IMR-90 (cell line): Measurements from ENCODE around the gene SLIT3. TPM values are rescaled to one million over a fixed set of nuclear protein-coding genes. Genes with fewer than 3 reads are reported as not detected.

ENCODE experiments used
- ATAC-seq: fragments of 200-7000 bp; cut with Tn5 transposase; 2 replicates; pipeline ENCODE4 v1.9.1; 2020; ENCODE audit warnings: low read depth, mild to moderate bottlenecking, moderate library complexity
- BruUV-seq: library from RNA; stranded (reverse); fragments of 400-500 nt; replicated peaks from 2 replicates; lab custom pipeline; 2021; lab: Mats Ljungman, UMichigan
- CTCF ChIA-PET: fragments of 300-600 bp; formaldehyde crosslinking; extraction: SDS; loops from one replicate; lab custom pipeline; 2021; ENCODE audit warnings: antibody characterized with exemption; lab: Yijun Ruan, JAX
- POLR2A ChIA-PET: fragments of 300-600 bp; sonication (Branson Sonifier 250); formaldehyde crosslinking; loops from one replicate; lab custom pipeline; 2022; ENCODE audit warnings: antibody characterized with exemption; ENCODE audit not compliant: unreplicated experiment; lab: Charles Lee
- DNase-seq: peaks from one replicate; pipeline ENCODE4 v3.0.0; 2013
- H2AFZ ChIP-seq: replicated peaks from 2 replicates; pipeline ENCODE3; 2013; ENCODE audit warnings: low read length, mild to moderate bottlenecking; ENCODE audit not compliant: poor library complexity
- H2AK5ac ChIP-seq: 2 replicates; pipeline ENCODE4 v1.6.1; 2013; ENCODE audit warnings: low read depth, low read length, inconsistent platforms
- H2AK9ac ChIP-seq: replicated peaks from 2 replicates; pipeline ENCODE3; 2013; ENCODE audit warnings: mild to moderate bottlenecking, low read depth, low read length, moderate library complexity; ENCODE audit not compliant: poor library complexity
- H2BK120ac ChIP-seq: 2 replicates; pipeline ENCODE4 v1.6.1; 2013; ENCODE audit warnings: low read depth, low read length, inconsistent platforms
- H2BK15ac ChIP-seq: 3 replicates; pipeline ENCODE4 v1.6.1; 2013; ENCODE audit warnings: low read depth, low read length, inconsistent platforms
- H2BK20ac ChIP-seq: 2 replicates; pipeline ENCODE4 v1.6.1; 2013; ENCODE audit warnings: low read depth, mild to moderate bottlenecking, inconsistent platforms, low read length, moderate library complexity
- H2BK5ac ChIP-seq: 2 replicates; pipeline ENCODE4 v1.6.1; 2013; ENCODE audit warnings: mild to moderate bottlenecking, low read depth, low read length, inconsistent platforms; ENCODE audit not compliant: poor library complexity, severe bottlenecking
- H3K14ac ChIP-seq: replicated peaks from 2 replicates; pipeline ENCODE4 v1.6.1; 2013; ENCODE audit warnings: low read depth, low read length, inconsistent platforms
- H3K18ac ChIP-seq: 2 replicates; pipeline ENCODE4 v1.6.1; 2013; ENCODE audit warnings: low read depth, low read length, control low read depth
- H3K23ac ChIP-seq: 2 replicates; pipeline ENCODE4 v1.6.1; 2013; ENCODE audit warnings: low read depth, low read length, inconsistent platforms
- H3K27ac ChIP-seq: 2 replicates; pipeline ENCODE4 v1.5.1; 2013; ENCODE audit warnings: mild to moderate bottlenecking, control low read depth, low read length; ENCODE audit not compliant: insufficient read depth
- H3K27me3 ChIP-seq: 2 replicates; pipeline ENCODE4 v1.6.1; 2013; ENCODE audit warnings: low read length; ENCODE audit not compliant: control insufficient read depth, insufficient read depth
- H3K36me3 ChIP-seq: 2 replicates; pipeline ENCODE4 v1.6.1; 2013; ENCODE audit warnings: low read length, mixed read lengths; ENCODE audit not compliant: control insufficient read depth, insufficient read depth
- H3K4ac ChIP-seq: 2 replicates; pipeline ENCODE4 v1.6.1; 2013; ENCODE audit warnings: low read depth, low read length, inconsistent platforms
- H3K4me1 ChIP-seq: 2 replicates; pipeline ENCODE4 v1.6.1; 2013; ENCODE audit warnings: low read length, mixed read lengths; ENCODE audit not compliant: control insufficient read depth, insufficient read depth
- H3K4me2 ChIP-seq: 2 replicates; pipeline ENCODE4 v1.6.1; 2013; ENCODE audit warnings: low read depth, mild to moderate bottlenecking, control low read depth, low read length, moderate library complexity
- H3K4me3 ChIP-seq: 2 replicates; pipeline ENCODE4 v1.5.1; 2013; ENCODE audit warnings: low read depth, mild to moderate bottlenecking, control low read depth, low read length, moderate library complexity; ENCODE audit not compliant: insufficient read depth
- H3K56ac ChIP-seq: 2 replicates; pipeline ENCODE4 v1.6.1; 2013; ENCODE audit warnings: low read length, inconsistent platforms; ENCODE audit not compliant: insufficient read depth; ENCODE audit errors: extremely low read depth
- H3K79me1 ChIP-seq, 2 experiments: 2 replicates each; pipeline ENCODE4 v1.6.1; 2013; ENCODE audit warnings: low read length in 2 of 2, inconsistent platforms in 1 of 2, low read depth in 1 of 2
- H3K9ac ChIP-seq: 2 replicates; pipeline ENCODE4 v1.6.1; 2013; ENCODE audit warnings: low read depth, low read length, control low read depth
- H3K9me1 ChIP-seq: 2 replicates; pipeline ENCODE4 v1.6.1; 2013; ENCODE audit warnings: low read length, inconsistent platforms; ENCODE audit not compliant: insufficient read depth
- H3K9me3 ChIP-seq: 2 replicates; pipeline ENCODE4 v1.6.1; 2013; ENCODE audit warnings: low read length; ENCODE audit not compliant: control insufficient read depth, insufficient read depth
- H4K20me1 ChIP-seq: 2 replicates; pipeline ENCODE4 v1.6.1; 2013; ENCODE audit warnings: low read length, inconsistent platforms; ENCODE audit not compliant: insufficient read depth
- H4K5ac ChIP-seq: 2 replicates; pipeline ENCODE4 v1.6.1; 2013; ENCODE audit warnings: mild to moderate bottlenecking, low read depth, low read length, control low read depth
- H4K8ac ChIP-seq, 2 experiments: 2 replicates each; pipeline ENCODE4 v1.6.1; 2013; ENCODE audit warnings: low read depth in 2 of 2, low read length in 2 of 2, control low read depth in 1 of 2, inconsistent platforms in 1 of 2
- H4K91ac ChIP-seq: 2 replicates; pipeline ENCODE4 v1.6.1; 2013; ENCODE audit warnings: low read depth, low read length, inconsistent platforms; ENCODE audit not compliant: insufficient read depth
- SMC3 ChIP-seq: fragments of 150-350 bp; IDR thresholded peaks from 2 replicates; pipeline ENCODE4 v1.6.1; 2016; ENCODE audit warnings: low read depth, mild to moderate bottlenecking, antibody characterized with exemption, low read length, moderate library complexity
- WGBS, 2 experiments: methylation state at CpG; one replicate each; pipeline versions ENCODE4 v1.1.5 to v1.1.7; 2013; ENCODE audit warnings: missing lambda C conversion rate in 2 of 2; ENCODE audit not compliant: insufficient read length in 1 of 2; ENCODE audit errors: extremely low coverage in 2 of 2; 5-methylcytosine and 5-hydroxymethylcytosine counted together
- dilution Hi-C: fragments of 300-500 bp; cut with HindIII; formaldehyde crosslinking; loops from one replicate; pipeline ENCODE4 v1.14.3; 2018; ENCODE audit warnings: low sequenced_read_pairs; ENCODE audit not compliant: unreplicated experiment
- in situ Hi-C: fragments of 300-500 bp; cut with MboI; formaldehyde crosslinking; loops from 3 replicates; pipeline ENCODE4 v1.14.3; 2019; ENCODE audit warnings: low sequenced_read_pairs, inconsistent platforms, mixed read lengths
- intact Hi-C: fragments of 100-400 bp; cut with micrococcal nuclease; formaldehyde crosslinking; loops from 2 replicates; pipeline ENCODE4 v1.10.0; 2022
- polyA plus RNA-seq, 3 experiments: library from polyadenylated mRNA; depleted of rRNA; stranded (reverse); fragments of >200 nt; gene quantifications; 2 replicates each; pipeline ENCODE4 v1.2.3, GENCODE V29; 2012; ENCODE audit warnings: low replicate concordance in 1 of 3
- total RNA-seq: library from RNA; depleted of rRNA; stranded (reverse); fragments of >200 nt; gene quantifications from 2 replicates; pipeline ENCODE4 v1.2.3, GENCODE V29; 2012

Gene SLIT3
- total and polyA plus RNA-seq, 2 of the 4 experiments (the other 2 are of a cell fraction), result 0.18 to 0.50 TPM

- Histone ChIP-seq H3K4me2 (no peak overlapping the region), H2AK9ac (no peak overlapping the region), H2BK5ac (no peak overlapping the region), H3K14ac (no peak overlapping the region), H2AFZ (no peak overlapping the region), H3K18ac (no peak overlapping the region), H3K9me1 (no peaks in the 10 kb centered on the region), H2BK120ac (no peak overlapping the region), H2BK20ac (no peak overlapping the region), H3K27me3 (no peaks in the 10 kb centered on the region), H4K5ac (no peak overlapping the region), H3K23ac (no peak overlapping the region), H3K9me3 (no peaks in the 10 kb centered on the region), H3K4me3 (no peak overlapping the region), H3K36me3 (no peaks in the 10 kb centered on the region), H3K9ac (no peak overlapping the region), H4K8ac (no peak overlapping the region), H3K4ac (no peak overlapping the region), H3K27ac (no peak overlapping the region), H3K4me1 (no peaks in the 10 kb centered on the region), H3K79me1 (no peaks in the 10 kb centered on the region), H2BK15ac (no peak overlapping the region), H4K91ac (no peak overlapping the region), H4K20me1 (no peaks in the 10 kb centered on the region), H3K56ac (no peak overlapping the region), H2AK5ac (no peak overlapping the region)
- POLR2A ChIA-PET, result interaction anchor here (0.6 kb wide), 1 partner anchor 371 kb away, joined by 5 read pairs; no protein-coding TSS in a partner anchor
- no peak for TF ChIP-seq SMC3
- dilution Hi-C loops (no loop called here), intact Hi-C loops (no loop called here), in situ Hi-C loops (no loop called here)
- DNase-seq, result no peak
- BruUV-seq, result no TSS peak
- CTCF ChIA-PET, result no interaction called here
- WGBS, 2 experiments, result 57% methylated on average over 2 of the region's 8 CpGs; no CpG with 5 or more reads in 1 of the 2 experiments
- no peak for ATAC-seq
These were observed 217.4 kb downstream of the SLIT3 start for GRCh38 chr5:169083394-169084018.
